A673 (cell line): Measurements from ENCODE around the gene RPGRIP1.

ENCODE experiments used
- CTCF ChIP-seq: fragments of 300-800, 200-600 bp; sonication (generic); conservative IDR thresholded peaks from 2 replicates; pipeline ENCODE4 v1.5.1; 2017; ENCODE audit warnings: low read depth, mild to moderate bottlenecking, antibody characterized with exemption, low read length, moderate library complexity, mixed read lengths
- EZH2 ChIP-seq: fragments of 200-600 bp; sonication (generic); IDR thresholded peaks from 2 replicates; pipeline ENCODE4 v1.6.1; 2017; ENCODE audit warnings: borderline replicate concordance, low read depth, mild to moderate bottlenecking, mixed read lengths, antibody characterized with exemption, low read length; ENCODE audit not compliant: poor library complexity, severe bottlenecking

- no peak for TF ChIP-seq EZH2
- no peak for TF ChIP-seq CTCF
Observed at GRCh38 chr14:21263284-21264024, 16.4 kb upstream of the RPGRIP1 start.
